ENCODE results near the gene NEURL1B.

NEURL1B gene

DNA sequence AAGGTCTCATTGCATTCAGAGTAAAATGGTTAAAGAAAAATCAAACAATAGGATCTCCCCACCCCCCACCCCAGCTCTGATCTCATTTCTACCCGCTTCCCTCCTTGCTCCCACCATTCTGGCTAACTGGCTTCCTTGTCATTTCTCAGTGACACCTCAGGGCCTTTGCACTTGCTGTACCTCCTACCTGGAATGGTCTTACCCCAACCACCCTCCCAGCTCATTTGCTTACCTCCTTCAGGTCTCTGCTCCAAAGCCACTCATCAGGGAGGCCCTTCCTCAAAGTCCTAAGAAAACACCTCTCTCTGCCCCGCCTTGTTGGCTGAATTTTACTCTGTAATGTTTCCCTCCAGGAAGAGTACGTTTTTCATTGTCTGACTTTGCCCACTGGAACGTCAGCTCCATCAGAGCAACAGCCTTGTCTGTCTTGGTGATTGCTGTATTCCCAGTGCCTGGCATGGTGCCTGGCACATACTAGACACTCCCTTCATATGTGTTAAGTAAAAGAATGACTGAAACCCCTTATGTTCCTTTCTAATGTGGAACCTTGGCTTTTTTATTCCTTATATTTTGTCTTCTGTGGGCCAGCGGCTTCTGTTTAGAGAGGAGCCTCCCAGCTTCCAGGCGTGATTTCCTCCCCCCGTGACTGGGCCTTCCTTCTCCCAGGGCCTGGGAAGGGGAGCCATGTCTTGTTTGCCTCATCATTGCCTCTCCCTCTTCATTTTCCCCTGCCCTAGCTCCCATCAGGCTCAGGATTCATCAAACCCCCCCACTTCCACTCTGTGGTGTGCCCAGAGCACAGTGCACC is 26.9 kb downstream of the NEURL1B start:
- Histone ChIP-seq H3K27me3 (ENCODE audit: insufficient read depth, low read length, poor library complexity, severe bottlenecking) (no peaks in the 10 kb centered on the region), H3K4me2 (ENCODE audit: low read depth, low read length, poor library complexity, severe bottlenecking) (no peak overlapping the region), H3F3A (ENCODE audit: low read depth) (no peaks in the 10 kb centered on the region), H3K9me2 (replicated peaks; ENCODE audit: low read depth, low read length) (no peaks in the 10 kb centered on the region), H2AFZ (ENCODE audit: low read length) (no peak overlapping the region), H3K4me3 (ENCODE audit: low read length, poor library complexity, severe bottlenecking) (no peak overlapping the region), H3K79me2 (ENCODE audit: insufficient read depth, low read length) (no peaks in the 10 kb centered on the region), H3K4me1 (ENCODE audit: insufficient read depth, low read length, poor library complexity, severe bottlenecking) (no peaks in the 10 kb centered on the region), H3K36me3 (ENCODE audit: insufficient read depth, low read length) (peaks cover 13% of the 10 kb centered on the region; the same call in 1 of the 2 replicates), H3K9ac (ENCODE audit: low read depth, low read length, poor library complexity, severe bottlenecking) (no peak overlapping the region), H4K20me1 (ENCODE audit: insufficient read depth, low read length, poor library complexity, severe bottlenecking) (no peaks in the 10 kb centered on the region), H3K9me3 (ENCODE audit: insufficient read depth, low read depth, low read length) (no peaks in the 10 kb centered on the region)
- TF ChIP-seq EZH2phosphoT487 (IDR thresholded peaks at IDR 0.05; ENCODE audit: borderline replicate concordance): no peak
- TF ChIP-seq, protein P1, sequence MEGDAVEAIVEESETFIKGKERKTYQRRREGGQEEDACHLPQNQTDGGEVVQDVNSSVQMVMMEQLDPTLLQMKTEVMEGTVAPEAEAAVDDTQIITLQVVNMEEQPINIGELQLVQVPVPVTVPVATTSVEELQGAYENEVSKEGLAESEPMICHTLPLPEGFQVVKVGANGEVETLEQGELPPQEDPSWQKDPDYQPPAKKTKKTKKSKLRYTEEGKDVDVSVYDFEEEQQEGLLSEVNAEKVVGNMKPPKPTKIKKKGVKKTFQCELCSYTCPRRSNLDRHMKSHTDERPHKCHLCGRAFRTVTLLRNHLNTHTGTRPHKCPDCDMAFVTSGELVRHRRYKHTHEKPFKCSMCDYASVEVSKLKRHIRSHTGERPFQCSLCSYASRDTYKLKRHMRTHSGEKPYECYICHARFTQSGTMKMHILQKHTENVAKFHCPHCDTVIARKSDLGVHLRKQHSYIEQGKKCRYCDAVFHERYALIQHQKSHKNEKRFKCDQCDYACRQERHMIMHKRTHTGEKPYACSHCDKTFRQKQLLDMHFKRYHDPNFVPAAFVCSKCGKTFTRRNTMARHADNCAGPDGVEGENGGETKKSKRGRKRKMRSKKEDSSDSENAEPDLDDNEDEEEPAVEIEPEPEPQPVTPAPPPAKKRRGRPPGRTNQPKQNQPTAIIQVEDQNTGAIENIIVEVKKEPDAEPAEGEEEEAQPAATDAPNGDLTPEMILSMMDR (conservative IDR thresholded peaks at IDR 0.05; ENCODE audit: low read length): no peak

DNA sequence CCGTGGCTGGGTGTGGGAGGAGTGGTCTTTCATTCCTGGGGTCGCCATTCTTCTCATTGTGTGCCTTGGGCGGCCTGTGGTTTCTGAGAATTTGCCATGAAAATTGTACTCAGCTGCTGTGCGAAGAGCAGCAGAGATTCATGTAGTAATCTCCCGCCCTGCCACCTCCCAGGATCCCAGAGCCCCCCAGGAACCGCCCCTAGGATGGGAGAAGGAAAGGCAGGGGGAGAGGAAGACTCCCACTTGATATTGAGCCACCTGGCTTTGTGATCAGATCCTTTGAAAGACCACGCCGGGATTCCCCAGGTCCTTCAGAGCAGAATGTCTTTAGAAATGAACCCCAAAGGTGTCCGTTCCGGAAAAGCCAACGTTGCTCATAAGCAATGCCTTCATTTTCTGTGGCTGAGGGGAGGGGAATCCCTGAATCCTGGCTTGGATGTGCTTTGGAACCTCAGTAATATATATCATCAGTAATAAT is 27.6 kb downstream of the NEURL1B start:
- no peak overlapping the region for H3K4me3 ChIP-seq (ENCODE audit: low read length, poor library complexity, severe bottlenecking)
- H3K27me3 ChIP-seq (ENCODE audit: insufficient read depth, low read length, poor library complexity, severe bottlenecking): no peaks in the 10 kb centered on the region
- no peaks in the 10 kb centered on the region for H3F3A ChIP-seq (ENCODE audit: low read depth)
- H3K9ac ChIP-seq (ENCODE audit: low read depth, low read length, poor library complexity, severe bottlenecking): no peak overlapping the region
- no peak for TF ChIP-seq EZH2phosphoT487 (IDR thresholded peaks at IDR 0.05; ENCODE audit: borderline replicate concordance)
- TF ChIP-seq, protein P1 (conservative IDR thresholded peaks at IDR 0.05; ENCODE audit: low read length): no peak
- H3K4me2 ChIP-seq (ENCODE audit: low read depth, low read length, poor library complexity, severe bottlenecking): no peak overlapping the region
- no peaks in the 10 kb centered on the region for H3K79me2 ChIP-seq (ENCODE audit: insufficient read depth, low read length)
- no peaks in the 10 kb centered on the region for H3K4me1 ChIP-seq (ENCODE audit: insufficient read depth, low read length, poor library complexity, severe bottlenecking)
- H3K9me2 ChIP-seq (replicated peaks; ENCODE audit: low read depth, low read length): no peaks in the 10 kb centered on the region
- H3K9me3 ChIP-seq (ENCODE audit: insufficient read depth, low read depth, low read length): no peaks in the 10 kb centered on the region
- peaks cover 17% of the 10 kb centered on the region; the same call in 1 of the 2 replicates for H3K36me3 ChIP-seq (ENCODE audit: insufficient read depth, low read length)
- H2AFZ ChIP-seq (ENCODE audit: low read length): no peak overlapping the region
- no peaks in the 10 kb centered on the region for H4K20me1 ChIP-seq (ENCODE audit: insufficient read depth, low read length, poor library complexity, severe bottlenecking)

DNA sequence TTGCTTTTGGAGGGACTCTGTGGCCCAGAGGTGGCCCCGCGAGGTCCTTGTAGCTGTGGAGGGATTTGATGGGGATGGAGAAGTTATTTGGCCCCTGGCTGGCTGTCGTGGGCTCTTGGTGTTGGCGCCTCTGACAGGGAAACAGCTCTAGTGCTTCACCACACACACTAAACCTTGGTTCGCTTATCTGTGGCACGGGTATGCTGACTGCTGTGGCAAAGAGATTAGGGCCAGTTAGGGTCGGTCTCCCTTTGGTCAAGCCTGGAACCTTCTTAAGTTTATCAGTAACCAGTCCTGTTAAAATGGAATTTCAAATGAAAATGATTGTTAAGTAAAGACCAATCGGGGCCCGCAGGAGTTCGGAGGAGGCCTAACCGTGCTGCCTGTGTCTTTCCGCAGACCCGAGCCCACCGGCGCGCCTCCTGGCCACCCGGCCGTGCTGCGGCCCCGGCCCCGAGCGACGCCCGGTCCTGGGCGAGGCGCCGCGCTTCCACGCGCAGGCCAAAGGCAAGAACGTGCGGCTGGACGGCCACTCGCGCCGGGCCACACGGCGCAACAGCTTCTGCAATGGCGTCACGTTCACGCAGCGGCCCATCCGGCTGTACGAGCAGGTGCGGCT is 28.4 kb downstream of the NEURL1B start:
- Histone ChIP-seq H2AFZ (ENCODE audit: low read length) (no peak overlapping the region), H3F3A (ENCODE audit: low read depth) (no peaks in the 10 kb centered on the region), H3K9me3 (ENCODE audit: insufficient read depth, low read depth, low read length) (no peaks in the 10 kb centered on the region), H3K36me3 (ENCODE audit: insufficient read depth, low read length) (peaks cover 17% of the 10 kb centered on the region; the same call in 1 of the 2 replicates), H3K4me3 (ENCODE audit: low read length, poor library complexity, severe bottlenecking) (no peak overlapping the region), H3K27me3 (ENCODE audit: insufficient read depth, low read length, poor library complexity, severe bottlenecking) (no peaks in the 10 kb centered on the region), H3K4me2 (ENCODE audit: low read depth, low read length, poor library complexity, severe bottlenecking) (no peak overlapping the region), H3K9ac (ENCODE audit: low read depth, low read length, poor library complexity, severe bottlenecking) (no peak overlapping the region), H3K4me1 (ENCODE audit: insufficient read depth, low read length, poor library complexity, severe bottlenecking) (no peaks in the 10 kb centered on the region), H3K9me2 (replicated peaks; ENCODE audit: low read depth, low read length) (no peaks in the 10 kb centered on the region), H3K79me2 (ENCODE audit: insufficient read depth, low read length) (no peaks in the 10 kb centered on the region), H4K20me1 (ENCODE audit: insufficient read depth, low read length, poor library complexity, severe bottlenecking) (no peaks in the 10 kb centered on the region)
- no peak for TF ChIP-seq EZH2phosphoT487 (IDR thresholded peaks at IDR 0.05; ENCODE audit: borderline replicate concordance)
- TF ChIP-seq, protein P1 (conservative IDR thresholded peaks at IDR 0.05; ENCODE audit: low read length): no peak

Data from Loucy (cell line).